Immature natural killer cell (primary cell): ENCODE results near the gene MS4A8. TPM values are rescaled to one million over a fixed set of nuclear protein-coding genes. Genes with fewer than 3 reads are reported as not detected.
A peak's percentile ranks its signal among the peaks of the same experiment; 100 is the strongest.
"Not testable (repeated sequence)": the region's sequence is repeated elsewhere in the genome, so short reads cannot be mapped to it uniquely, and the experiment has no call there.

Source experiments
- DNase-seq, 3 donors: peaks; one replicate each; pipeline ENCODE4 v3.0.0; 2022; ENCODE audit warnings: mixed read lengths in 1 of 3
- H3K27ac Mint-ChIP-seq, 6 donors: one replicate each; pipeline ENCODE4 v1.8.0; 2020; ENCODE audit warnings: mixed read lengths in 6 of 6, mild to moderate bottlenecking in 5 of 6, inconsistent platforms in 4 of 6, moderate library complexity in 3 of 6
- H3K27me3 Mint-ChIP-seq, 3 donors: one replicate each; pipeline ENCODE4 v1.8.0; 2020 to 2021; ENCODE audit warnings: low read depth in 3 of 3, mild to moderate bottlenecking in 3 of 3, mixed read lengths in 3 of 3, moderate library complexity in 3 of 3, inconsistent platforms in 1 of 3
- H3K36me3 Mint-ChIP-seq, 3 donors: one replicate each; pipeline ENCODE4 v1.8.0; 2020; ENCODE audit warnings: mixed read lengths in 3 of 3, inconsistent platforms in 2 of 3, mild to moderate bottlenecking in 2 of 3
- H3K4me1 Mint-ChIP-seq, 2 donors: one replicate each; pipeline ENCODE4 v1.8.0; 2020; ENCODE audit warnings: inconsistent platforms in 2 of 2, mild to moderate bottlenecking in 2 of 2, mixed read lengths in 2 of 2, moderate library complexity in 1 of 2
- H3K4me3 Mint-ChIP-seq, 5 donors: one replicate each; pipeline ENCODE4 v1.8.0; 2020; ENCODE audit warnings: mild to moderate bottlenecking in 5 of 5, mixed read lengths in 5 of 5, inconsistent platforms in 3 of 5, moderate library complexity in 3 of 5
- H3K9me3 Mint-ChIP-seq, 6 donors: one replicate each; pipeline ENCODE4 v1.8.0; 2020; ENCODE audit warnings: mild to moderate bottlenecking in 6 of 6, mixed read lengths in 6 of 6, inconsistent platforms in 4 of 6, moderate library complexity in 3 of 6
- polyA plus RNA-seq, 3 donors: library from polyadenylated mRNA; unstranded; fragments of 300-500 nt; fragmentation: Illumina TruSeq; gene quantifications; one replicate each; pipeline ENCODE4 v1.2.3, GENCODE V29; 2021

Gene MS4A8
- polyA plus RNA-seq, 3 donors from 2014 or later = not detected

- H3K4me1 Mint-ChIP-seq = no peaks in the 10 kb centered on the region
- no peak overlapping the region for H3K27ac Mint-ChIP-seq
- no peaks in the 10 kb centered on the region for H3K36me3 Mint-ChIP-seq
- no peak overlapping the region for H3K4me3 Mint-ChIP-seq
- peaks cover 2 to 5% (median 3%) of the 10 kb centered on the region in 3 donors for H3K27me3 Mint-ChIP-seq
- no peaks in the 10 kb centered on the region for H3K9me3 Mint-ChIP-seq
- no peak for DNase-seq
These were observed 7.5 kb downstream of the MS4A8 start for GRCh38 chr11:60706931-60707330.

GRCh38 chr11:60710482-60710881, 11.1 kb downstream of the MS4A8 start:
- peaks cover 0 to 7% (median 7%) of the 10 kb centered on the region in 3 donors for H3K27me3 Mint-ChIP-seq
- no peaks in the 10 kb centered on the region for H3K9me3 Mint-ChIP-seq
- H3K27ac Mint-ChIP-seq = no peak overlapping the region
- no peaks in the 10 kb centered on the region for H3K36me3 Mint-ChIP-seq
- no peaks in the 10 kb centered on the region for H3K4me1 Mint-ChIP-seq
- H3K4me3 Mint-ChIP-seq = no peak overlapping the region
- DNase-seq = no peak

- no peak overlapping the region for H3K4me3 Mint-ChIP-seq
- no peak for DNase-seq
- no peaks in the 10 kb centered on the region for H3K9me3 Mint-ChIP-seq
- H3K36me3 Mint-ChIP-seq = no peaks in the 10 kb centered on the region
- peaks cover 0 to 9% (median 7%) of the 10 kb centered on the region in 3 donors for H3K27me3 Mint-ChIP-seq
- no peak overlapping the region for H3K27ac Mint-ChIP-seq
- H3K4me1 Mint-ChIP-seq = no peaks in the 10 kb centered on the region
These were observed 11.9 kb downstream of the MS4A8 start for GRCh38 chr11:60711276-60711675.

GRCh38 chr11:60713423-60713822, 14.0 kb downstream of the MS4A8 start:
- H3K27me3 Mint-ChIP-seq, H3K9me3 Mint-ChIP-seq, H3K4me3 Mint-ChIP-seq, DNase-seq, H3K36me3 Mint-ChIP-seq, H3K4me1 Mint-ChIP-seq, H3K27ac Mint-ChIP-seq: not testable (repeated sequence)

GRCh38 chr11:60717956-60718355, 18.5 kb downstream of the MS4A8 start:
- peak overlapping the region in 1 of 6 donors; percentile 23 for H3K27ac Mint-ChIP-seq

GRCh38 chr11:60718524-60719316, 19.3 kb downstream of the MS4A8 start:
- Mint-ChIP-seq H3K27me3 (peaks cover 2 to 4% (median 2%) of the 10 kb centered on the region in 3 donors), H3K4me1 (no peaks in the 10 kb centered on the region), H3K9me3 (no peaks in the 10 kb centered on the region), H3K4me3 (no peak overlapping the region), H3K27ac (no peak overlapping the region), H3K36me3 (no peaks in the 10 kb centered on the region)
- no peak for DNase-seq

More at GRCh38 chr11:60717956-60718355, 18.5 kb downstream of the MS4A8 start:
- Mint-ChIP-seq H3K4me3 (peak overlapping the region in 1 of 5 donors; percentile 14), H3K36me3 (no peaks in the 10 kb centered on the region), H3K9me3 (no peaks in the 10 kb centered on the region), H3K27me3 (peaks cover 2% of the 10 kb centered on the region in 3 donors), H3K4me1 (no peaks in the 10 kb centered on the region)
- peak in 1 of 3 donors; percentile 45 for DNase-seq

GRCh38 chr11:60719391-60719790, 20.0 kb downstream of the MS4A8 start:
- H3K36me3 Mint-ChIP-seq = no peaks in the 10 kb centered on the region
- peaks cover 2 to 4% (median 2%) of the 10 kb centered on the region in 3 donors for H3K27me3 Mint-ChIP-seq

DNA sequence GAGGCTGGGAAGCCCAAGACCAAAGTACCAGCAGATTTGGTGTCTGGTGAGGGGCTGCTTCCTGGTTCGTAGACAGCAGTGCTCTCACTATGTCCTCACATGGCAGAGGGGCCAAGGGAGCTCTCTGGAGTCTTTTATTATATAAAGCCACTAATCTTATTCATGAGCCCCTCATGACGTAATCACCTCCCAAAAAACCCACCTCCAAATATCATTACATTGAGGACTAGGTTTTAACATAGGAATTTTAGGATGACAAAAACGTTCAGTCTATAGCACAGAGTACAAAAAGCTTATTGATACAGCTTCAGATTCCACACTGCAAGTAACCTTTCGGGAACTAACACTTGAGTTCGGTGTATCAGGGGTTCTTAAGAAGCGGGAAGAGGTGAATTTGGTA, 21.0 kb downstream of the MS4A8 start:
- Mint-ChIP-seq H3K4me1 (no peaks in the 10 kb centered on the region), H3K9me3 (no peaks in the 10 kb centered on the region), H3K4me3 (no peak overlapping the region), H3K36me3 (no peaks in the 10 kb centered on the region), H3K27me3 (peaks cover 0 to 4% (median 2%) of the 10 kb centered on the region in 3 donors), H3K27ac (no peak overlapping the region)
- no peak for DNase-seq

More at GRCh38 chr11:60719391-60719790, 20.0 kb downstream of the MS4A8 start:
- DNase-seq = no peak
- no peak overlapping the region for H3K27ac Mint-ChIP-seq
- H3K4me3 Mint-ChIP-seq = no peak overlapping the region
- H3K9me3 Mint-ChIP-seq = no peaks in the 10 kb centered on the region
- H3K4me1 Mint-ChIP-seq = no peaks in the 10 kb centered on the region

- Mint-ChIP-seq H3K36me3 (no peaks in the 10 kb centered on the region), H3K27ac (no peak within 1 kb of the TSS), H3K9me3 (no peaks in the 10 kb centered on the region), H3K4me1 (no peaks in the 10 kb centered on the region), H3K27me3 (peaks cover 2 to 6% (median 4%) of the 10 kb centered on the region in 3 donors), H3K4me3 (no peak within 1 kb of the TSS)
- no peak for DNase-seq
These were observed 25.0 kb downstream of the MS4A8 start, which contains the start of gene MS4A18 for GRCh38 chr11:60724420-60724819. TSS of gene MS4A18 (plus strand) at chr11:60724720.

- H3K4me1 Mint-ChIP-seq = no peaks in the 10 kb centered on the region
- H3K36me3 Mint-ChIP-seq = no peaks in the 10 kb centered on the region
- H3K27ac Mint-ChIP-seq = no peak overlapping the region
- DNase-seq = no peak
- H3K4me3 Mint-ChIP-seq = no peak overlapping the region
- peaks cover 2 to 11% (median 6%) of the 10 kb centered on the region in 3 donors for H3K27me3 Mint-ChIP-seq
- no peaks in the 10 kb centered on the region for H3K9me3 Mint-ChIP-seq
These were observed 26.2 kb downstream of the MS4A8 start for GRCh38 chr11:60725592-60725991.

DNA sequence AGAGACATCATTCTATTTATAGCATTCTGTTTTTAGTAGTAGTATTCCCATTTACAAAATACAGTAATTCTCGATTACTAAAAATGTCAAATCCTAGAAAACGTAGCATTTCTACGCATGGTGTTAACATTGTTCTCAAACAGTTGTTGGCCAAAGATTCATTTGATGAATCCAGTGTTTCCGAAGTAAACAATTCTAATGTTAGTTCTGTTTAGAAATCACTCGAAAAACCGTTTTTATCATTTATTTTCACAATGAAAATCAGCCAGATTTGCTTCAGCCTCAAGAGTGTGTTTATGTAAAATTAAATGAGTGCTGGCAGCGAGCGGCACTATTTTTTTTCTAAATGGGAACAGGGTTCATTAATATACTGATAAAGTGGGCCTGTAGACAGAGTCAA, 32.2 kb downstream of the MS4A8 start:
- H3K27me3 Mint-ChIP-seq = peaks cover 6 to 13% (median 11%) of the 10 kb centered on the region in 3 donors
- no peak overlapping the region for H3K27ac Mint-ChIP-seq
- H3K4me3 Mint-ChIP-seq = no peak overlapping the region
- peaks cover 0 to 2% (median 0%) of the 10 kb centered on the region in 6 donors for H3K9me3 Mint-ChIP-seq
- no peaks in the 10 kb centered on the region for H3K36me3 Mint-ChIP-seq
- DNase-seq = no peak
- H3K4me1 Mint-ChIP-seq = no peaks in the 10 kb centered on the region

DNA sequence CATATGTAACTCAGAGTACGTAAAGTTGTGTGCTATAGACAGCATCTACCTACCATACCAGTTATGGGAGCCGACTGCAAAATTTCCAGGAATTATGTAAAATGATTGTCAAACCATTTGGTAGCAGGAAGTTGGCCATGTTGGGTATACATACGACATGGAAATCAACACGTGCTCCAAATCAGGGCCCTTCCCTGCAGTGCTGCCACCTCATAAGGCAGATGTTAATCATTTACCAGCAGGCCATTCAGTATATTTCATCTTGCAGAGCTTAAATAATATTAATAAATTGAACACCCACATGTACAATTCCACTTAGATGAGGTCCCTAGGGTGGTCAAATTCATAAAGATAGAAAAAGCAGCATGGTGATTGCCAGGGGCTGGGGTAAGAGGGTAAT, 34.9 kb downstream of the MS4A8 start:
- Mint-ChIP-seq H3K27ac (no peak overlapping the region), H3K9me3 (peaks cover 0 to 2% (median 0%) of the 10 kb centered on the region in 6 donors), H3K36me3 (no peaks in the 10 kb centered on the region), H3K27me3 (peaks cover 7 to 9% (median 7%) of the 10 kb centered on the region in 3 donors), H3K4me3 (no peak overlapping the region), H3K4me1 (no peaks in the 10 kb centered on the region)
- no peak for DNase-seq

DNA sequence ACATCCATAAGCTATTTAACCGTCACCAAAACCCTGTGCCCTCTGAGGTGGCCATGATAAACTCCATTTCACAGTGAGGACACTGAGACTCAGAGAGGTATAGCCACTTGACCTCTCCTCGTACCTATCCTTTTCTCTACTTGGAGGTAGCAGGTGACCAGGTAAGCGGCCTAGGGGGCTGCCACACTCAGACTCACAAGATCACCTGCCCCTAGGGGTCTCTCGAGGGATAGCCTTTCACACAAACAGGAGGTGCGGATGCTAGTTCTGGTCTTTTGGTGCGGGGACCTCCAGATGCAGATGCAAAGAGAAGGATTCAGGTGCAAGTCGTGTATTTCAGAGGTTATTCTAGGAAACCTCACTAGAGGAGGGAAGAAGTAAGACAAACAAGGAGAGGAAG, 39.7 kb downstream of the MS4A8 start:
- Mint-ChIP-seq H3K4me3 (no peak overlapping the region), H3K9me3 (peaks cover 0 to 2% (median 0%) of the 10 kb centered on the region in 6 donors), H3K27ac (no peak overlapping the region), H3K4me1 (no peaks in the 10 kb centered on the region), H3K27me3 (peaks cover 2 to 7% (median 5%) of the 10 kb centered on the region in 3 donors), H3K36me3 (no peaks in the 10 kb centered on the region)
- no peak for DNase-seq

DNA sequence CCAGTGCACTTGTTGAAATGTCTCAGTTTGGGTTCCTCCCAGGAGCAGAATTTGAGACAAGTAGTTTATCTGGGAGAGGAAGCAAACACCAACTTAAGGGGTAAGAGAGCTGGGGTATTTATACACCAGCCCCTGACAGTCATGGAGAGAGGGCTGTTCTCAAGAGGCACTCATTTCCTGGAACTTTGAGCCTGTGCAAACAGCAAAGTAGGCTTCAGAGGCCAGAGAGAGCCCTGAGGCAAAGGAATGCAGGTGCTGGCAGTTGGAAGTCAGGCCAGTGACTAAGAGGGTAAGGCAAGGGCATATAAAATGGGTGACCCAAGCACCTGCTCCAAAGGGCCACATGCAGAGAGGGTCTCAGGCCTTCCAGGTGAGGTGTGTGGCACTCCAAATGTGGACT, 41.2 kb downstream of the MS4A8 start:
- no peaks in the 10 kb centered on the region for H3K36me3 Mint-ChIP-seq
- no peak overlapping the region for H3K4me3 Mint-ChIP-seq
- H3K4me1 Mint-ChIP-seq = no peaks in the 10 kb centered on the region
- no peak for DNase-seq
- peaks cover 0 to 4% (median 0%) of the 10 kb centered on the region in 6 donors for H3K9me3 Mint-ChIP-seq
- no peak overlapping the region for H3K27ac Mint-ChIP-seq
- H3K27me3 Mint-ChIP-seq = peaks cover 2 to 5% (median 3%) of the 10 kb centered on the region in 3 donors
